Measurements from ENCODE around the gene PPL. TPM values are rescaled to one million over a fixed set of nuclear protein-coding genes. Genes with fewer than 3 reads are reported as not detected.

Gene PPL
- total and polyA plus RNA-seq, 8 donors, result 30.4 to 77.1 (median 37.2) TPM

DNA sequence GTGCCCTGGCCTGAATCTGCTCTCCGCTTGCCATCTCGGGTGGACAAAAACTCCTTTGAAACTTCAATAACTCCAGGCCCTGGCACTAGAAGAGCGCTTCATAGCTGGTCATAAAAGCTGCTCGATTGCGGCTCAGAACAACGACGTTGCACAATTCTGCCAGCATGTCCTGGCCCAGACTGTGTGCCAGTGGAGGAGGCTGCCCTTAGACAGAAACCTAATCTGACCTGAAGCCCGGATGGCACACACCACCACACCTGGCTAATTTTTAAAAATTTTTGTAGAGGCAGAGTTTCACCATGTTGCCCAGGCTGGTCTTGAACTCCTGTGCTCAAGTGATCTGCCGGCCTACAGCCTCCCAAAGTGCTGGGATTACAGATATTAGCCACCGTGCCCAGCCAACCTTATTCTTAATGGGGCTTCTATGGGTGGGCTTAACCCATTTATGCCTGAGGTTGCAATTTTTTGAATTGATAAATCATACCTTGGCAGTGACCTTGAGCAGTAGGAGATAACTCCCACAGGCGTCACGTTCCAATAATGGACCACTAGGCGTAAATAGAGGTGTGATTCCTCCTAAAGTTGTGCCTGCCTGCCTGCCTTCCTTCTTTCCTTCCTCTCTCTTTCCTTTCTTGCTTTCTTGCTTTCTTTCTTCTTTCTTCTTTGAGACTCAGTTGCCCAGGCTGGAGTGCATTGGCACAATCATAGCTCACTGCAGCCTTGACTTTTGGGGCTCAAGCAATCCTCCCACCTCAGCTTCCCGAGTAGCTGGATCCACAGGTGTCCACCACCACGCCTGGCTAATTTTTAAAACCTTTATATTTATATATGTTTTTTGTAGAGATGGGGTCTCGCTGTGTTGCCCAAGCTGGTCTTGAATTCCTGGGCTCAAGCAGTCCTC lies 1.1 kb upstream of the PPL start:
- no peaks in the 10 kb centered on the region for H3K36me3 ChIP-seq
- no peak overlapping the region for H3K4me3 ChIP-seq
- peaks cover 5 to 39% of the 10 kb centered on the region in 2 donors for H3K4me1 ChIP-seq
- TF ChIP-seq CTCF (IDR thresholded peaks at IDR 0.05), result no peak
- ATAC-seq, result peak; percentile 32
- H3K27me3 ChIP-seq, result peaks cover 16 to 65% of the 10 kb centered on the region in 2 donors
- no peaks in the 10 kb centered on the region for H3K9me3 ChIP-seq
- H3K27ac ChIP-seq, result peak overlapping the region; percentile 71 to 74
- DNase-seq, result peak in 1 of 4 donors; percentile 51
- intact Hi-C loops (cut with DNase I), result no loop called here

GRCh38 chr16:4936181-4936990 lies 562 bp downstream of the PPL start:
- peak; percentile 65 for ATAC-seq

DNA sequence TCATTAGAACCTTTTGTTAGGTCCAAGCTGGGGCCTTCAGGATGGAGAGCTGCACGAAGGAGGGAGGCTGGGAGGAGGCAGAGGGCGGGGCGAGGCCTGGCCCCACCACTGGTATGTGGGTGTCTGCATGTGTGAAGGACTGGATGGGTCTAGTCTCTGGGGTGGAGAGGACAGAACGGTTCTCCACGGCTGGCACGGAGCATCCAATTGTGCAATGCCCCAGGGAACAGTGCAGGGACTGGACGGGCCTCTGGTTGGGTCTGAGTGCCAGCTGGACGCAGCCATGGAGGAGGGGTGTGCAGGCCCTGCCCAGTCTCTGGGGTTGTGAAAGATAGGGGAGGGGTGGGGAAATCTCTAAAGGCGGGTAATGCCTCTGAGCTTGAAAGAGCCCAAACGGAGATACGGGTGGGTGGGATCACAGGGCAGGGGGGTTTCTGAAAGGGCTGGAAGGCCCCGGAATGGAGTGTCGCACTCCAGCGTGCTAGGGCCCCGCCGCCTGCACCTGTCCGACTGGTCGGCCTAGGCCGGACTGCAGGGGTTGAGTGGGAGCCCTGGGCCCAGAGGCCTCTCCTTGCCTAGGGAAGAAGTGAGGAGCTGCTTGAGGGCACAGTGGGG lies 1.6 kb downstream of the PPL start:
- peak; percentile 74 for ATAC-seq
- peaks cover 16 to 63% of the 10 kb centered on the region in 2 donors for H3K27me3 ChIP-seq
- H3K4me3 ChIP-seq, result peak overlapping the region; percentile 48 to 57
- DNase-seq, result peak in 3 of 4 donors; percentile 77 to 90 (median 83)
- no peaks in the 10 kb centered on the region for H3K9me3 ChIP-seq
- H3K36me3 ChIP-seq, result no peaks in the 10 kb centered on the region
- intact Hi-C loops (cut with DNase I), result no loop called here
- no peak for TF ChIP-seq CTCF (IDR thresholded peaks at IDR 0.05)
- peak overlapping the region; percentile 48 to 53 for H3K27ac ChIP-seq
- H3K4me1 ChIP-seq, result peaks cover 0 to 36% of the 10 kb centered on the region in 2 donors

More at GRCh38 chr16:4936181-4936990, 562 bp downstream of the PPL start:
- peak in 3 of 4 donors; percentile 68 to 86 (median 75) for DNase-seq
- Histone ChIP-seq H3K36me3 (no peaks in the 10 kb centered on the region), H3K4me3 (peak overlapping the region; percentile 48 to 57), H3K27me3 (peaks cover 16 to 63% of the 10 kb centered on the region in 2 donors), H3K9me3 (no peaks in the 10 kb centered on the region), H3K4me1 (peaks cover 0 to 36% of the 10 kb centered on the region in 2 donors), H3K27ac (peak overlapping the region; percentile 48 to 53)
- intact Hi-C loops (cut with DNase I), result no loop called here
- TF ChIP-seq CTCF (IDR thresholded peaks at IDR 0.05), result no peak

GRCh38 chr16:4934591-4934990 lies 2.4 kb downstream of the PPL start:
- Histone ChIP-seq H3K36me3 (no peaks in the 10 kb centered on the region), H3K27ac (no peak overlapping the region), H3K9me3 (no peaks in the 10 kb centered on the region), H3K4me3 (no peak overlapping the region), H3K27me3 (peaks cover 16 to 58% of the 10 kb centered on the region in 2 donors), H3K4me1 (peaks cover 0 to 36% of the 10 kb centered on the region in 2 donors)
- ATAC-seq (no peak), DNase-seq (peak in 1 of 4 donors; percentile 16)
- no peak for TF ChIP-seq CTCF (IDR thresholded peaks at IDR 0.05)
- intact Hi-C loops (cut with DNase I), result no loop called here

Measured in left lung (tissue), 10 donors.